Left cardiac atrium (tissue), 4 donors: ENCODE results near the gene SUN2. TPM values are rescaled to one million over a fixed set of nuclear protein-coding genes. Genes with fewer than 3 reads are reported as not detected.

Source experiments
- ATAC-seq, 2 donors: fragments of 200-7000 bp; cut with Tn5 transposase; one replicate each; pipeline ENCODE4 v1.9.1; 2020; ENCODE audit warnings: mild to moderate bottlenecking in 2 of 2, moderate library complexity in 2 of 2
- DNase-seq: peaks from one replicate; pipeline ENCODE4 v3.0.0-alpha.2; 2020
- intact Hi-C, 2 donors: fragments of 100-400 bp; cut with DNase I; formaldehyde crosslinking; loops; one replicate each; pipeline versions ENCODE4 v1.14.1 to v1.15.1; 2022 to 2023
- total RNA-seq, 2 donors: library from RNA; stranded (reverse); fragmentation: NEBNext Ultra II Directional; extraction: Animal tissue kit (Norgen Biotek cat#: 25700); gene quantifications; one replicate each; pipeline ENCODE4 v1.2.1, GENCODE V29; 2021
- donor health status: DM: no; HTN: yes; CAD: no.
- donor health status: DM: no; HTN: yes; CAD: no; lungs with severe emphysema.
- donor health status: DM: yes; HTN: yes; CAD: no.
- donor health status: Dilated cardiomyopathy.

Gene SUN2
- total RNA-seq, 2 donors from 2014 or later: 109 to 133 TPM

DNA sequence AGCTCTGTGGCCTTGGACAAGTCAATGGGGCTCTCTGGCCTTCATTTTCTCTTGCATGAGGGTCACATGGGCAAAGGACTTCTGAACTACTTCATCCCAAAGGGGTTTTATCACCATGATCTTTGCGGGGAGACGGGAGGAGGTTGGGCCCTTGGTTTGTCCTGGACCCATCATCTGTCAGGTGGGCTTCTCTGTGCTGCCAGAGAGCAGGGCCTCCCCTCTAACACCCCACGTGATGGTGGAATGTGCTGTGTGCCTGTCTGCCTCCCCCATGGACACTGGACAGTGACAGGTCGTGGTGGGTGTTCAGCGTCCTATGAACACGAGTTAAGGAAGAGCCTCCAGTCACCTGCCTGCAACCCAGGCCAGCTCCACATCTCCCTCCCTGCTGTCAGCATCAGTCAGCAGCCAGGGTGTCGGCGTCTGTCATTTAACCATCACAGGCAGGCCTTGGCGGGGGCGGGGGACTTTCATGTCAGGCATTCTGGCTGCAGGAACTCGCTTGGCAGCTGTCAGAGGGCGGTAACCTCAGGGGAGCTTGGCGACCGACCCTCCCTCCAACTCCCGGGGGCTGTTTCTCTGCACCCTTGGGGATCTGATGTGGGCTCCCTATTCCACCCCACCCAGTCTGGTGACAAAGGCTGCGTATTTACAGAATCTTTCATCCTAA, 2.6 kb upstream of the SUN2 start:
- intact Hi-C loops: loop anchor here in 1 of 2 donors (5.0 kb wide), 1 partner anchor 109 kb away; no protein-coding TSS in a partner anchor
- no peak for DNase-seq
- no peak for ATAC-seq

GRCh38 chr22:38757464-38757757, 1.6 kb upstream of the SUN2 start:
- ATAC-seq: no peak
- DNase-seq: no peak
- intact Hi-C loops: loop anchor here in 1 of 2 donors (5.0 kb wide), 1 partner anchor 110 kb away; no protein-coding TSS in a partner anchor

GRCh38 chr22:38756711-38757463, 1.1 kb upstream of the SUN2 start:
- DNase-seq: no peak
- no peak for ATAC-seq
- intact Hi-C loops: loop anchor here in 1 of 2 donors (5.0 kb wide), 1 partner anchor 110 kb away; no protein-coding TSS in a partner anchor

DNA sequence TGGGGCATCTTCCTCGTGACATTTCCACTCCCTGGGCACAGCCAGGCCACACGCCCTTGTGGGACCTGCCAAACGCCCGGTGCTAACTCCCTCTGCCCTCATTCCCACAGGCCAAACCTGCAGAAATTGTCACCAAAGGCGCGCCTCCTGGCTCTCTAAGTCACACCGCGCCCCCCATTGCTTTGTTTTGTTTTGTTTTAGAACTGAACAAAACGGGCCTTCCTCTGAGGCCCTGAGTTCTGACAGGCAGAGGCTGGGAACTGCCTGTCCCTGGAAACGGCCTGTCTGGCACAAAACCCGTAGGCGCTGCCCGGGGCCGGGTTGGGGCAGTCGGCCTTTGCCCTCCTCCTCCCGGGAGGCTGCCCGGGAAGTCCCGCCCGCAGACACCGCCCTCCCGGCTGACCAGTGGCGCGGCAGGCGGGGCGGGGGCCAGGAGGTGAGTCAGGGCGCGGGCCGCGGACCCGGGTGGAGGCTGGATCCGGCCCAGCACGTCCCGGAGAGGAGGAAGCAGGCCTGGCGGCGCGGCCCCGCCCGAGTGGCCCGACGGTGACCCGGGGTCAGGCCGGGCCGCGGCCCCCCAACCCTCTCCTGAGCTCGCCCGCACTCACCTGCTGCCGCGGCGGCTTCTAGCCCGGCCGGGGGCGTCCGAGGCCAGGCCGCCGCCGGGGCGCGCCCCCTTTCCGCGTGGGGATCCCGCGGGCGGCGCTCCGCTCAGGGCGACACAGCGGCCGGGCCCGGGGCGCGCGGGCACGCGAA, 465 bp downstream of the SUN2 start:
- ATAC-seq (peak; percentile 83 to 88), DNase-seq (peak; percentile 95)
- intact Hi-C loops: loop anchor here in 1 of 2 donors (5.0 kb wide), 1 partner anchor 112 kb away; no protein-coding TSS in a partner anchor

DNA sequence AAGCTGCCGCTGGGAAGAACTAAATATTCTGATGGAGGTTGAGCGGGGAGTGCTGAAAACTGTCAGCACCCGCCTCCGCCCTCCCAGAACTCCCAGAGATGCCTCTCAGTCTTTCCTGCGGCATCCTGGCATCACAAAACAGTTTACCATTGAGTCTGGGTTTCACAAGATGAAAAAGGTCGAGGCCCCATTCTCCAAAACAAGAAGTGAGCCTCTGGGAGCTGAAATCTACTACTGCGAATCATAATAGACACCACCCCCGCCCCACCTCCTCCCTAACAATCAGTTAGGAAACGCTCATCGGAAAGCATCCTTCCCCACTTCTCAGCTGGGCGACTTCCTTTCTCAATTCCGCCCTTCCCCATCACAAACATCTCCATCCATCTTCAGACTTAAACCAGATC, 1.0 kb downstream of the SUN2 start:
- intact Hi-C loops: loop anchor here in 1 of 2 donors (5.0 kb wide), 1 partner anchor 113 kb away; no protein-coding TSS in a partner anchor
- ATAC-seq: peak; percentile 5
- DNase-seq: peak; percentile 55

DNA sequence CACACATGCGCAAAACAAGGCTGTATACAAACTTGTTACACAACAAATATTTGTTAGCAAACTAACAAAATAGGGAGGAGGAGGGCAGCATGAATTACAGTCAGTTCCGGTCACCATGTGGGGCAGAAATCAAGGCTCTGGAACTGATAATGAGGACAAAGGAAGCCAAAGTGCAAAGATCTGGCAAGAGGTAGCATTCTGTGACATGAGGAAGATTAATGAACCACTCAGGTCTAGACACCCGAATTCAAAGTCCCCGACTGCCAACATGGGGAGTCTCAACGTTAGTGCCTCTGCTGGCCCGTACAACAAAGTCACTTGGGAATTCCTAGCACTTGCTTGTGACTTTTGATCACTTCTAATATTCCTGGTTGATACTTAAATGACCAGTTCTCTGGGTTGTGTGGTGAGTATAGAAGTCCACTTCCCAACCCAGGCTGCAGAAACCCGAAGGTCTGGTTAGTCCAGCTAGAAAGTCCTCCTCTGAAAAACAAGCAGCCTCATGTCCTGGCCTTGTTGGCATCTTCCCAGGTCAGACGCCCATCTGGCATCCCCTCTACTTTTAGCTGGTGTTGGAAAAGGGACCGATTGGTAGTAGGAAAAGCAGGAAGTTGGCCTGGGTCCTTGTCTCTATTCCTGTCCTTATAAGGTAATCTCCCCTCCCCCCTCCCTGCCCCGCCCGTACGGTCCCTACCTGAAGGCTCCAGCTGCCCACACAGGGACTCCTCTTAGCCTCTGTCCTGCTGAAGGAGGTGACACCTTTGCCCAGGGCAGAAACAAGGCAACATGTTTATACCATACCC, 1.6 kb downstream of the SUN2 start:
- ATAC-seq: peak; percentile 13 to 29
- intact Hi-C loops: no loop called here
- DNase-seq: peak; percentile 72

DNA sequence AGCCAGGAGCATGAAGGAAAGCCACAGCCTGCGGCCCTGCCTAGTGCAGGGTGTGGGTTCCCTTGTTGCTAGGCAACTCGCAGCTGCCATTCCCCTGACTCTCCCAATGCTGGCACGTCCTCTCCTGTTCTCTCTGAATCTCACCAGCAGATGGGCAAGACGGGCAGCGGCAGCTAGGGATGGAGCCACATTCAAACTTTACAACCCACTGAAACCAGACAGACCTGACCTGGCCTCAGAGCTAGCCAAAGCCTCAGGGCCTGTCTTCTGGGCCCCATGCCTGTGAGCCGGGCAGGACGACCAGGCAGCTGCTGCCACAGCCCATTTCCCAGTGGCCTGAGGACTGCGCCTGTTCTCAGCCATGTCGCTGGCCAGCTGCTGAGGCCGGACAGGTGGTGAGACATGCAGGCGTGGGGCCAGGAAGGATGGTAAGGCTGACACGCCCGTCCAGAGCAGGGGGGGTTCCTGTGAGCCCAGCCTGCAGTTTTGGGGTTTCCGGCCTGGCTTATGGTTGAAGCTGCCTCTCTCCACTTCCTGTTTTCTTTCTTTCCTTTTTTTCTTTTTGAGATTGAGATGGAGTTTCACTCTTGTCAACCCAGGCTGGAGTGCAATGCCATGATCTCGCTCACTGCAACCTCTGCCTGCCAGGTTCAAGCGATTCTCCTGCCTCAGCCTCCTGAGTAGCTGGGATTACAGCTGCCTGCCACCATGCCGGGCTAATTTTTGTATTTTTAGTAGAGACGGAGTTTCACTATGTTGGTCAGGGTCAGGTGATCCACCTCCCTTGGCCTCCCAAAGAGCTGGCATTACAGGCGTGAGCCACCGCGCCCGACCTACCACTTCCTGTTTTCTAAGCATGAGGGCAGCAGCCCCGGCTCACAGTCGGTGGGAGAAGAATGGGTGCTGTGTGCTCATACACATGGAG, 4.1 kb downstream of the SUN2 start:
- ATAC-seq (no peak), DNase-seq (peak; percentile 54)
- intact Hi-C loops: no loop called here

- intact Hi-C loops: no loop called here
- no peak for DNase-seq
- no peak for ATAC-seq
Measured at GRCh38 chr22:38751066-38751421, 4.8 kb downstream of the SUN2 start.

DNA sequence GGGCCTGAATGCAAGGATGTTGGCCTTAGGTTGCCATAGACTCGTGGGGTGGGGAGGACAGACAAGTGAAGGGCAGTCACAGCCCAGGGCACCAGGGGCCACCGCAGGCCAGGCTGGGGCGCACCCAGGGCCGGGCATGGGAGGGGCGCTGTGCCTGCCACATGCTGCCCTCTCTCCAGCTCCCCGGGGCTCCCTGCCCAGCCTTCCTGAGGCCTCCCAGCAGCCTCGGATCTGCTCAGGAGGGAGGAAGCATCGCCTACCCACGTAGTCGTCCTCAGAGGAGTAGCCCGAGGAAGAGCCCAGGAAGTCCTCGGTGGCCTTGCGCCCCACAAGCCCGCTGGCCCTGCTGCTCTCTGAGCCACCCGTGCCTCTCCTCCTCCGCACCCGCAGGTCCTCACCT, 5.2 kb downstream of the SUN2 start:
- DNase-seq (no peak), ATAC-seq (no peak)
- intact Hi-C loops: no loop called here

- no peak for ATAC-seq
- intact Hi-C loops: no loop called here
- DNase-seq: no peak
Measured at GRCh38 chr22:38750104-38750503, 5.7 kb downstream of the SUN2 start.

- DNase-seq: no peak
- intact Hi-C loops: loop anchor here in 1 of 2 donors (5.0 kb wide), 1 partner anchor 36 kb away; no protein-coding TSS in a partner anchor
- ATAC-seq: no peak
Measured at GRCh38 chr22:38748487-38749136, 7.2 kb downstream of the SUN2 start.

GRCh38 chr22:38745676-38746460, 9.9 kb downstream of the SUN2 start:
- intact Hi-C loops: loop anchor here in 1 of 2 donors (5.0 kb wide), 1 partner anchor 34 kb away; no protein-coding TSS in a partner anchor
- DNase-seq: no peak
- no peak for ATAC-seq

- DNase-seq: no peak
- intact Hi-C loops: loop anchor here in 1 of 2 donors (5.0 kb wide), 1 partner anchor 33 kb away; no protein-coding TSS in a partner anchor
- ATAC-seq: no peak
Measured at GRCh38 chr22:38744981-38745380, 10.8 kb downstream of the SUN2 start.

GRCh38 chr22:38742176-38742942, 13.4 kb downstream of the SUN2 start:
- no peak for ATAC-seq
- DNase-seq: no peak
- intact Hi-C loops: no loop called here

DNA sequence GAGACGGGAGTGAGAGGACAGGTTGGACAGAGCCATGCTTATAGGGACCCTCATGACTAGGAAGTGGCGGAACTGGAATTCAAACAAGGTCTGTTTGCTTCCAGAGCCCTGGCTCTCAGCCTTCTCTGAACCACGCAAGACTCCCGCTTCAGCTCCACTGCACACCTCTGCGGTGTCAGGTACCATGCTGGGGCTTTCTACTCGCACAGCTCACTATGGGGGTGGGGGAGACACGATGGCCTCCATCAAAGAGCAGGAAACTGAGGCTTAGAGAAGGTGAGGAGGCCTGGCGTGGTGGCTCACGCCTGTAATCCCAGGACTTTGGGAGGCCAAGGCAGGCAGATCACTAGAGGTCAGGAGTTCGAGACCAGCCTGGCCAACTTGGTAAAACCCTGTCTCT, 14.2 kb downstream of the SUN2 start:
- DNase-seq (no peak), ATAC-seq (no peak)
- intact Hi-C loops: no loop called here

DNA sequence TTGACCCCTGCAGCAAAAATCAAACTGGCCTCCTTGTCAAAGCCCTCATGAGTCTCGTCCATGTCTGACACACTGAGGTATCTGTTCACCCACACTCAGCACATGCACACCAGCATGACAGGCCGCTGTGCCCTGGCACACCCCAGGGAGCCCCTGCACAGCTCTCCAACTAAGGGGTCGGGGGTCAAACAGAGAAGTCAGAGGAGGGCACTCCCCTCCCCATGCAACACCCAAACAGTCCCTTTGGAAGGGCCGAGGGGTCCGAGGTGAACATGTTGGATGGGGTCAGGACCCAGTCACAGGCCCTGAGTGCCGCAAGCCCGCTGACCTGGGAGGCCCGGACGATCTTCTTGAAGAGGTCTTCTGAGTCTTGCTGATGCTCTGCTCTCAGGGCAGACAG, 14.6 kb downstream of the SUN2 start:
- intact Hi-C loops: no loop called here
- no peak for DNase-seq
- ATAC-seq: no peak
